SKM-1 treated with dmso at 0.1 percent for 144 hours (cell line): ENCODE data around the gene DTX2.
"Not testable (repeated sequence)": the region's sequence is repeated elsewhere in the genome, so short reads cannot be mapped to it uniquely, and the experiment has no call there.

Source experiments
- DNase-seq: peaks from one replicate; lab custom pipeline; 2025; ENCODE audit not compliant: unreplicated experiment; lab: John Stamatoyannopoulos, UW

Gene DTX2

GRCh38 chr7:76461464-76462101 is at the start of gene DTX2:
TSS of gene DTX2 (plus strand) at chr7:76461709. CDS start at chr7:76480510, 18,801 bp downstream.
- not testable (repeated sequence) for DNase-seq

GRCh38 chr7:76412249-76412648 is 49.3 kb upstream of the DTX2 start:
- no peak for DNase-seq

GRCh38 chr7:76417654-76418310 is 43.7 kb upstream of the DTX2 start:
- DNase-seq, result not testable (repeated sequence)

GRCh38 chr7:76421097-76421496 is 40.4 kb upstream of the DTX2 start:
- not testable (repeated sequence) for DNase-seq

GRCh38 chr7:76423666-76424412 is 37.7 kb upstream of the DTX2 start:
- no peak for DNase-seq

- DNase-seq, result no peak
Observed at GRCh38 chr7:76424413-76425111, 36.9 kb upstream of the DTX2 start, which contains the start of gene ZP3. TSS of gene ZP3 (plus strand) at chr7:76424950. CDS start at chr7:76424965, 15 bp downstream.

GRCh38 chr7:76425156-76425555 is 36.4 kb upstream of the DTX2 start:
- DNase-seq, result no peak

GRCh38 chr7:76425558-76425957 is 36.0 kb upstream of the DTX2 start:
- not testable (repeated sequence) for DNase-seq

GRCh38 chr7:76426246-76426645 is 35.3 kb upstream of the DTX2 start:
- DNase-seq, result no peak

- DNase-seq, result no peak
Observed at GRCh38 chr7:76427635-76428034, 33.9 kb upstream of the DTX2 start.

- no peak for DNase-seq
Observed at GRCh38 chr7:76428149-76428823, 33.2 kb upstream of the DTX2 start.

GRCh38 chr7:76428868-76429805 is 32.4 kb upstream of the DTX2 start:
- DNase-seq, result peak; percentile 36

- DNase-seq, result no peak
Observed at GRCh38 chr7:76430211-76430610, 31.3 kb upstream of the DTX2 start.

- no peak for DNase-seq
Observed at GRCh38 chr7:76430836-76431235, 30.7 kb upstream of the DTX2 start.

GRCh38 chr7:76437873-76438272 is 23.6 kb upstream of the DTX2 start:
- DNase-seq, result peak; percentile 44

- DNase-seq, result not testable (repeated sequence)
Observed at GRCh38 chr7:76439120-76439888, 22.2 kb upstream of the DTX2 start.

- not testable (repeated sequence) for DNase-seq
Observed at GRCh38 chr7:76440404-76440803, 21.1 kb upstream of the DTX2 start.

- not testable (repeated sequence) for DNase-seq
Observed at GRCh38 chr7:76441792-76442191, 19.7 kb upstream of the DTX2 start.
